HK-2 (cell line): ENCODE data around the gene EPHA6.
"Not testable (repeated sequence)": the region's sequence is repeated elsewhere in the genome, so short reads cannot be mapped to it uniquely, and the experiment has no call there.

Experiments
- DNase-seq: peaks from one replicate; pipeline ENCODE4 v3.0.0-alpha.2; 2018; ENCODE audit not compliant: unreplicated experiment

EPHA6 gene

DNA sequence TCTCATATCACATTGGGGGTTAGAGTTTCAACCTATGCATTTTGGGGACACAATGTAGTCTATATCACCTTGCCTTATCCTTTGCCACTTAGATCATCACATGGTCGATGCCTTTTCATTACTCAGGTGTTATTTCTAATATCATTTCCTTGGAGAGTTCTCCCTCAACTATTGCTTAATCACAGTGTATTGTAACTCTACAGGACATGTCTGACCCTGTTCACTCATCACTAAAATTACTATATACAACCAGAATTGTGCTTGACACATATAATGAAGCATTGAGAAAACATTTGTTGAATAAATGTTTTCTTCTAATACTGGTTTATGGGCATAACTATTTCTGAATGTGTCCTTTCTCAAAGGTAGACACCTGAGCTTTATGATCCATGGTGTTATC, 207.4 kb downstream of the EPHA6 start:
- no peak for DNase-seq

DNA sequence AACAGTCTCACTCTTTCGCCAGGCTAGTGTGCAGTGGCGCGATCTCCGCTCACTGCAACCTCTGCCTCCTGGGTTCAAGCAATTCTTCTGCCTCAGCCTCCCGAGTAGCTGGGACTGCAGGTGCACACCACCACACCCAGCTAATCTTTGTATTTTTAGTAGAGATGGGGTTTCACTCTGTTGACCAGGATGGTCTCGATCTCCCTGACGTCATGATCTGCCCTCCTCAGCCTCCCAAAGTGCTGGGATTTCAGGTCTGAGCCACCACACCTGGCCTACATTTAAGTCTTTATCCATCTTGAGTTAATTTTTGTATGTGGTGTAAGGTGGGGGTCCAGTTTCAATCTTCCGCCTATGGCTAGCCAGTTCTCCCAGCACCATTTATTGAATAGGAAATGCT, 211.2 kb downstream of the EPHA6 start:
- not testable (repeated sequence) for DNase-seq

DNA sequence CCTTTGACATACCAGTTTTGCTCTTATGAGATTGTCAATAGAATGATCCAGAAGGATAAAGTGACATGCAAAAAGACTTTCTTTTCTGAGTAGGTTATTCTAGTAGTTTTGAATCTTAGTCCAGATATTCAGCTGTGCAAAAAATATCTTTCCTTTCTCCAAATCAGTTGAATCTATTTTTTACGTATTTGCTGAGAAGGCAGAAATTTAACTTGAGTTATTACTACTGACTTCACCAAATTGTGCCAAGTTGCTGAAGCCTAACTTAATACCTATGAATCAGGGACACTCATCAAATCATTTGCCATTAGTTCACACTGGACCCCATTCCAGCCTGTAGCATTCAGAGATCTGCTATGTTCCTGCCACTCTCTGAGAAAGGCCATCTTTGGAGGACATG, 215.6 kb downstream of the EPHA6 start:
- DNase-seq = no peak

DNA sequence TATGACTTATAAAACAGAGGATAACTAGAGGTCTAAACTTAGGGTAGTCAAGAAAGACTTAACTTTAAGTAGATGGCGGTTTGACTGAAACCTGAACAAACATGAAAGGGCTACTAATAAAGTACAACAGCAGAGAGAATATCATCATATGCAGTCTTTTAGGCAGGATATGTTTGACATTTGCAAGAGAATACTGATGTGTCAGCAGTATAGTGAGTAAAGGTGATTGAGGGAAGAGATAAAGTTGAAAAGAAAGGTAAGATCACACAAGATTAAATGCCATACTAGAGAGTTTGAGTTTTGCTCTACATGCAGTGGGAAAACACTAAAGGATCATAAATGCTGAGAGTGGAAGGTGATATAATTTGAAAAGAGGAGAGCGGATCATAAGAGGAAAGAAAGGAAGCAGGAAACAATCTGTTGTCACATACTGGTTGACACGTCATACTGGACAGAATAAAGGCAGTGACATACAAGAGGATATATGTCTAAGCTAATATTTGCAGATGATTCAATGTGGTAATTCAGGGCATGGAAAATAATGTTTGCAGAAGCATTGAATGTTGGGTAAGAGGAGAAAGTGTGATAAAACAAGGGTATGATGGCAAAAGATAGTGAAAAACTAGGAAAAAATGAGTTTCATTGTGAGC, 223.0 kb downstream of the EPHA6 start:
- DNase-seq = no peak

- no peak for DNase-seq
Observed at GRCh38 chr3:97043411-97043810, 229.0 kb downstream of the EPHA6 start.

- DNase-seq = no peak
Observed at GRCh38 chr3:97057365-97057764, 243.0 kb downstream of the EPHA6 start.

DNA sequence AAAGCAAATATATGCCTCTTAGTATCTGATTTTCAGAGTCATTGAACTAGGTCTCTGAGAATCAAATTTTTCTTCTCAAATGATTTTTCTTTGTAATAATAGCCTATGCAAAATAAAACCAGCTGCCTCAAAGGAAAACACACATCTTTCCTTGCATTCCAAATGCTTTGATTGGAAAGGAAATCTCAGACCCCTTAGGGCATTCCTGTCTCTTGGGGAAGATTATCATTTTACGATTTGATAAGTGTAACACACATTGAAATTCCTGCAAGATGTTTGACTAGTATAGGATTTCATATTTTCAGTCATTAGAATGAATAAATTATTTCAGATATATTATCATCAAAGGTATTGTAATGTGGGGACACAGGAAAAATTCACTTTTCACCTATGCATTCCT, 244.8 kb downstream of the EPHA6 start:
- DNase-seq = no peak

DNA sequence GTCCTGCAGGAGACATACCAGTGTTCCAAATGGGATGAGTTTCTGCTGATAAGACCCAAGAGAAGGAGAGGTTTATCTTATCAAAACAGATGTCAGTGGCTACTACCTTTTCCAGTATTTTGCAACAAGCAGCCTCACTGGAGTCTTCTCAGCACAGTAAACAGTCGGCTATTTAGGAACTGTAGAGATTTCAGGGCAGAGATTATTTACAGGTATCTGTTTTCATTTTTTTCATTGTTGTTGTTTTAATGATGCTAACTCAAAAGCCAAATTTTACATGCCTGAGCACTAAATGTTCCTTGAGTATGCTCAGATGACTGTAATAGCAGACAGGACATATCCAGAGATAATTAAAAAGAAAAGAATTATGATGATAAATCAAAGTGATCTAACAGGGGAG, 252.1 kb downstream of the EPHA6 start:
- DNase-seq = no peak

GRCh38 chr3:97070302-97070701, 255.9 kb downstream of the EPHA6 start:
- DNase-seq = no peak

DNA sequence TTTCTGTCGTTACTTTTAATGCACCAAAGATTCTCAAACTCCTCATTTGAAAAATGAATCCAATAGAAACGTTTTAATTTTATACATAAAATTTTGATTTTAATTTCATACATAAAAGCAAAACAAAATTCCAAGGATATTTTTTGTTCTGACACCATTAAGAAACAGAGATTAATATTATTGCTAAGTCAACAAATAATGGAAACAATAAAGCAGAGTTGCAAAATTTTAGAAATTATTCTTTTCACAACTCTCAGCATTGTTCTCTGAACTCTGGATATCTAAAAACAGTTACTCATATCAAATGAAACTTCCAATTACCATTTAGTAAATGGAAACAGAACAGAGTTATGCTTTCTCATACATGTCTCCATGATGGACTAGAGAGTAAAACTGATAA, 260.2 kb downstream of the EPHA6 start:
- no peak for DNase-seq

GRCh38 chr3:97076673-97077072, 262.3 kb downstream of the EPHA6 start:
- DNase-seq = no peak

DNA sequence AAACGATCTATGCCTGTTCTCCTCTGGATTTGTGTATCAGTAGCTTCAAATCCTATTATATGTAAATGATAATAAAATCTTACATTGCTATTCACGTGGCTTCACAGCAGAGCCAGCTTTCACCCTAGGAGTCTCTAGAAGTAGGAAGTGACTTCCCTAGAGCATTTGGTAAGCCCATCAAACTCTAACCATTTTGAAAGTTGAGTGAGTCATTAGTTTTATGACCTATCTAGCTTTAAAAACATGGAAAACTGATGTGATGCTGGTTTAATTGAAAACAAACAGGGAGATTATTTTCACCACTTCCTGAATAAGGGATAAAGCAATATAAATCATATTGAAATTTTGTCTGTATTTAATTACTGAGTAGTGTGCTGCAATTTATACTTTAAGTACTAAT, 275.2 kb downstream of the EPHA6 start:
- DNase-seq = no peak

GRCh38 chr3:97102641-97103040, 288.2 kb downstream of the EPHA6 start:
- no peak for DNase-seq

GRCh38 chr3:97105989-97106651, 291.7 kb downstream of the EPHA6 start:
- DNase-seq = no peak

- no peak for DNase-seq
Observed at GRCh38 chr3:97106652-97106989, 292.2 kb downstream of the EPHA6 start.

- DNase-seq = no peak
Observed at GRCh38 chr3:97108136-97108535, 293.7 kb downstream of the EPHA6 start.

DNA sequence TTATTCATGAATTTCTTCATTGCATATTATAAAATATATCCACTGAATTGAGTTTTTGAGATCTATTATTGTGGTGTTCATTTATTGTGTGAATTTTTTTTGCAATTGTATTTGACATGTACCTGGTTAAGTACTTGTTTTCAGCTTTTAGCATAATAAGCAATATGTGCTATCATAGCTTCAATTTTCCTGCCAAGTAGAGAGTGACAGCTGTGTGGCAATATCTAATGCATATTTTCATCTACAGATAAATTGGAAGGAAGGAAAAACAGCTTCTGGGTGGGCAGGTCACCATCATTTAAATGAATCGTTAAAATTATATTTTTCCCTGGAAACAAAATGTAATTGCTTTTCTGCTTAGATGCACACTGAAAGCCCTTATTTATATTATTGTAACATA, 296.9 kb downstream of the EPHA6 start:
- DNase-seq = no peak

DNA sequence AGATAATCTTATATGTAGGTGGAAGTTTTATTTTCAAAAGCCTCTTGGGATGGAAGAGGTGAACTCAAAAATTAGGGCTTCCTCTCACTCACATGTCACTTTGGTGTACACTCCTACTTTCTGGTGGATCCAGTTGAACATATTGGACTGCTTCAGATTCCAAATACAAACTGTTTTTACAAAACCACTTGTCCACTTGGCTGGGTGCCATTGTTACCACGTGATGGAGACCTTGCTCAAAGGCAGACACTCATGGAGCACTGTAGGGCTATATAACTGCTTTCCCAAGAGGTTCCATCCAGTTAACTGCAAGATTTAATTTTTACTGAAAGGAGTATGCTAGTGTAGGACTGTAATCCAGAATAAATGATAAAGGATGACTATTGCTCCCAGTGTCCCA, 307.0 kb downstream of the EPHA6 start:
- DNase-seq = no peak

DNA sequence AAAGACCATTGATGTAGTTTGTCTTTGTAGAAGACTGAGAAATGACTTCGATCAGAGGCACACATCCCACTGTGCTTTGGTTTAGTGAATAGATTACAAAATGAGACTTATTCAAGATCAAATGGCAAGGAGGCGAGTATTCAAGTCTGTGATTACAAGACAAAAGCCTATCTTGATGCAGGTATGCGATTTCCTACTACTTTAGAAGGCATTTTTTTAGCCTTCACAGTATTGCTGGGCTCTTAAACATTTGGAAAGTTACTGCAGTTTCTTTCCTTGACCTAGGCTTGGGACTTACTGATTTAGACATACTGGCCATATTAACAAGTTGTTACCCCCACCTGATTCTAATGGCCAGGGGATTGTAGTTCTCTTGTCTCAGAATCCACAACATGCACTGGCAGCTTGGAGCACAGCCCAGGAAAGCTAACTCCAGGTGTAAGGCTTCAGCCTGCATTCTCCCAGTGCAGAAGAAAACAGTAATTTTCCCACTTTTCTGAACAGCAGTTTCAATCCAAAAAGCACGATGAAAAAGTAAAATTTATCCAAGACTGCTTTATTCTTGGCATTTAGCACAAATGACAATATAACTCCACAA, 311.6 kb downstream of the EPHA6 start:
- no peak for DNase-seq

- no peak for DNase-seq
Observed at GRCh38 chr3:97131476-97131875, 317.1 kb downstream of the EPHA6 start.

- no peak for DNase-seq
Observed at GRCh38 chr3:97138914-97139541, 324.6 kb downstream of the EPHA6 start.

DNA sequence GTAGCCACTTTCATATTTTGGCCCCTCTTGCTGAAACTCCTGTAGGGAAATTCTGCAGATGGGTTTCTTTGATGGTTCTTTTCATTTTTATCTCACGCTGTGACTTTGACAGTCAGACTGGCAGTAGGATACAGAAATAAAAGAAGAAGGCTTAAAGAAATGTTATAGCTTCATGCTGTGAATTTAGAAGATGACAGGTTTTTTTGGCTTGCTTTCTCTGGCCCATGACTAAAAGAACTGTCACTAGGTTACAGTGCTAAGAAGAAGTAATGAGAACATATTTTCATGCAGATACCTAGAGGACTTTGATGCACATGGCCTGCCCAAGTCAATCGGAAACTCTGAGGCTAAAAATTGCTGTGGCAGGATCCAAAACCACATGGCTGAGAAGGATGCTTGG, 334.5 kb downstream of the EPHA6 start:
- DNase-seq = no peak

DNA sequence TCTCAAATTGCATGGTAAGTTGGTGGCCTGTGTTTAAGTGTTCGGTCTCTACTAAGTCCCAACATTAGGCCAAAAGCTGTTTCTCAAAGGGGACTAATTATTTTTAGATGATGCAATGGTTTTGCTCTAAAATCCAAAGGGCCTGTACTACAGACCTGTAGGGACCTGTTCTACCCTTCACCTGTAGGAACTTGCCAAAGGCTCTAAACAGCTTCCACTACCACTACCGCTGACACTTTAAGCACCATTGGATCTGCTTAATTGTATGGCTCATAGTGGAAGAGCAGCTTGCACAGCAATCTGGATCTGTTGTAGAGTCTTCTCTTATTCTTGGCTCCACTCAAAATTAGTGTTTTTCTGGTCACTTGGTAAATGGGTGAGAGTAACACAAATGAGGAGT, 346.8 kb downstream of the EPHA6 start:
- no peak for DNase-seq
